Fibroblast of skin of right quadriceps (primary cell): ENCODE data around the gene RBP4.

ENCODE experiments used
- DNase-seq: peaks from one replicate; pipeline ENCODE4 v3.0.0-alpha.2; 2013

The RBP4 gene

GRCh38 chr10:93601146-93601773 lies at the start of gene RBP4:
RBP4 (minus strand) TSS chr10:93601235; CDS start chr10:93601028, 207 bp downstream.
- no peak for DNase-seq

- no peak for DNase-seq
These were observed 38.8 kb upstream of the RBP4 start for GRCh38 chr10:93639791-93640190.

GRCh38 chr10:93630625-93631557 lies 29.9 kb upstream of the RBP4 start:
- DNase-seq = no peak

- no peak for DNase-seq
These were observed 28.7 kb upstream of the RBP4 start for GRCh38 chr10:93629647-93630305.

- DNase-seq = no peak
These were observed 27.8 kb upstream of the RBP4 start for GRCh38 chr10:93628858-93629257.

- no peak for DNase-seq
These were observed 21.9 kb upstream of the RBP4 start for GRCh38 chr10:93622942-93623341.

- no peak for DNase-seq
These were observed 19.9 kb upstream of the RBP4 start for GRCh38 chr10:93620925-93621324.

- DNase-seq = no peak
These were observed 14.7 kb upstream of the RBP4 start for GRCh38 chr10:93615576-93616235.

GRCh38 chr10:93614101-93614825 lies 13.2 kb upstream of the RBP4 start:
- no peak for DNase-seq

- no peak for DNase-seq
These were observed 12.1 kb upstream of the RBP4 start for GRCh38 chr10:93613126-93613525.

GRCh38 chr10:93612311-93612710 lies 11.3 kb upstream of the RBP4 start, which contains the start of gene PDE6C:
PDE6C (plus strand) TSS chr10:93612537; CDS start chr10:93612726, 189 bp downstream.
- DNase-seq = no peak

GRCh38 chr10:93608421-93608820 lies 7.4 kb upstream of the RBP4 start:
- no peak for DNase-seq

GRCh38 chr10:93604146-93604545 lies 3.1 kb upstream of the RBP4 start:
- no peak for DNase-seq

GRCh38 chr10:93603023-93603422 lies 2.0 kb upstream of the RBP4 start:
- no peak for DNase-seq

- no peak for DNase-seq
These were observed 733 bp upstream of the RBP4 start for GRCh38 chr10:93601774-93602162.

- peak; percentile 24 for DNase-seq
These were observed 439 bp downstream of the RBP4 start for GRCh38 chr10:93600446-93601145.

- no peak for DNase-seq
These were observed 1.3 kb downstream of the RBP4 start for GRCh38 chr10:93599778-93600177.

GRCh38 chr10:93599335-93599734 lies 1.7 kb downstream of the RBP4 start:
- no peak for DNase-seq

- no peak for DNase-seq
These were observed 2.9 kb downstream of the RBP4 start for GRCh38 chr10:93598157-93598556.

GRCh38 chr10:93597075-93597599 lies 3.9 kb downstream of the RBP4 start:
- DNase-seq = no peak

GRCh38 chr10:93596539-93596938 lies 4.5 kb downstream of the RBP4 start:
- no peak for DNase-seq
